ENCODE measurements around the gene NRG3. TPM values are rescaled to one million over a fixed set of nuclear protein-coding genes. Genes with fewer than 3 reads are reported as not detected.

The NRG3 gene
- total RNA-seq, 2 donors from 2014 or later = 0.97 TPM; not detected in 1

DNA sequence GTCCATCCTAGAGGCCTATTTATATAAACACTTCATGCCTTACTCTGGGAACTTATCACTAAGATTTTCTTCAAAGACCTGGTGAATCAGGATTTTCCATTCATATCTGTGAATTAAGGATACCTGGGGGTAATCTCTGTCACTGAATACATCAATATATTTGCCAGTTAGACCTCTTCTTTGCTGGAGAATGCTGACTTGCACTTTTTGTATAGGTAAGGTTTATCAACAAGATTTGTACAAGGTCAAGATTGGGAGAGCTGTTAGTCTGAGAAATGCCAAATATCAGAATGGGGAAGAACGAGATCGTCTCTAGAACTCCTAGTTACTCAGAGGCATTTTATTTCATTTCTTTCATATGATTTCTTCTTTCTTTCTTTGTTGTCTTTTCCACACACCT is 1060.0 kb downstream of the NRG3 start:
- Histone ChIP-seq H3K27ac (no peak overlapping the region), H3K36me3 (no peaks in the 10 kb centered on the region), H3K9me3 (no peaks in the 10 kb centered on the region), H3K4me1 (replicated peaks) (no peaks in the 10 kb centered on the region), H3K4me3 (no peak overlapping the region), H3K27me3 (replicated peaks; ENCODE audit: insufficient read depth) (no peaks in the 10 kb centered on the region)
- TF ChIP-seq POLR2AphosphoS5 (IDR thresholded peaks at IDR 0.05) (no peak), POLR2A (IDR thresholded peaks at IDR 0.05) (no peak)
- TF ChIP-seq, protein P1, sequence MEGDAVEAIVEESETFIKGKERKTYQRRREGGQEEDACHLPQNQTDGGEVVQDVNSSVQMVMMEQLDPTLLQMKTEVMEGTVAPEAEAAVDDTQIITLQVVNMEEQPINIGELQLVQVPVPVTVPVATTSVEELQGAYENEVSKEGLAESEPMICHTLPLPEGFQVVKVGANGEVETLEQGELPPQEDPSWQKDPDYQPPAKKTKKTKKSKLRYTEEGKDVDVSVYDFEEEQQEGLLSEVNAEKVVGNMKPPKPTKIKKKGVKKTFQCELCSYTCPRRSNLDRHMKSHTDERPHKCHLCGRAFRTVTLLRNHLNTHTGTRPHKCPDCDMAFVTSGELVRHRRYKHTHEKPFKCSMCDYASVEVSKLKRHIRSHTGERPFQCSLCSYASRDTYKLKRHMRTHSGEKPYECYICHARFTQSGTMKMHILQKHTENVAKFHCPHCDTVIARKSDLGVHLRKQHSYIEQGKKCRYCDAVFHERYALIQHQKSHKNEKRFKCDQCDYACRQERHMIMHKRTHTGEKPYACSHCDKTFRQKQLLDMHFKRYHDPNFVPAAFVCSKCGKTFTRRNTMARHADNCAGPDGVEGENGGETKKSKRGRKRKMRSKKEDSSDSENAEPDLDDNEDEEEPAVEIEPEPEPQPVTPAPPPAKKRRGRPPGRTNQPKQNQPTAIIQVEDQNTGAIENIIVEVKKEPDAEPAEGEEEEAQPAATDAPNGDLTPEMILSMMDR (IDR thresholded peaks at IDR 0.05) = no peak
- intact Hi-C loops (cut with DNase I) = no loop called here
- 88% methylated on average over 2 of the region's 2 CpGs for WGBS
- no peak for DNase-seq (ENCODE audit: low spot score)

DNA sequence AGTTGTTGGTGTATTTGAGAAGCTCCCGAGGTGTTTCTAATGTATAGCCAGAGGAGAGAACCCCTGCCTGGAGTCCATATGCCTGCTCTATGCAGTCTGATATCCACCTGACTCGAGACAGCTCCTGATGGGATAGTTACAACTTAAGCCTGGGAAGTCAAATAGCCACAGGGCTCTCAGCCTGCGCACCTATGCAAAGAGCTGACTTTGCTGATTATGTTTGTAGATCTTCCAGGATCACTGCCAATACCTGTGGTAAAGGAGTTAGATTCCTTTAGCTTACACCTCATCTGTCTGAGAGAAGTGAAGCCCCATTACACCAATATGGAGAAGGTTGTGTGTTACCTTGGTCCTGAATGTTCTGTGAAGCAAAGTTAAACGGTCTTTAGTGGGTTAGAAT is 1063.3 kb downstream of the NRG3 start:
- no peaks in the 10 kb centered on the region for H3K27me3 ChIP-seq (replicated peaks; ENCODE audit: insufficient read depth)
- no peak overlapping the region for H3K4me3 ChIP-seq
- H3K4me1 ChIP-seq (replicated peaks) = no peaks in the 10 kb centered on the region
- no peaks in the 10 kb centered on the region for H3K36me3 ChIP-seq
- DNase-seq (ENCODE audit: low spot score) = no peak
- no peak overlapping the region for H3K27ac ChIP-seq
- TF ChIP-seq POLR2AphosphoS5 (IDR thresholded peaks at IDR 0.05) (no peak), POLR2A (IDR thresholded peaks at IDR 0.05) (no peak)
- TF ChIP-seq, protein P1 (IDR thresholded peaks at IDR 0.05) = no peak
- H3K9me3 ChIP-seq = no peaks in the 10 kb centered on the region
- WGBS = 60% methylated on average over 4 of the region's 4 CpGs
- intact Hi-C loops (cut with DNase I) = no loop called here

- no peak overlapping the region for H3K27ac ChIP-seq
- H3K9me3 ChIP-seq = no peaks in the 10 kb centered on the region
- intact Hi-C loops (cut with DNase I) = no loop called here
- no peaks in the 10 kb centered on the region for H3K4me1 ChIP-seq (replicated peaks)
- no peak for TF ChIP-seq POLR2A (IDR thresholded peaks at IDR 0.05)
- no peak for TF ChIP-seq POLR2AphosphoS5 (IDR thresholded peaks at IDR 0.05)
- TF ChIP-seq, protein P1 (IDR thresholded peaks at IDR 0.05) = no peak
- no peak overlapping the region for H3K4me3 ChIP-seq
- DNase-seq (ENCODE audit: low spot score) = no peak
- WGBS = 63% methylated on average over 3 of the region's 3 CpGs
- H3K27me3 ChIP-seq (replicated peaks; ENCODE audit: insufficient read depth) = no peaks in the 10 kb centered on the region
- H3K36me3 ChIP-seq = no peaks in the 10 kb centered on the region
Observed at GRCh38 chr10:82942286-82943099, 1067.5 kb downstream of the NRG3 start.

DNA sequence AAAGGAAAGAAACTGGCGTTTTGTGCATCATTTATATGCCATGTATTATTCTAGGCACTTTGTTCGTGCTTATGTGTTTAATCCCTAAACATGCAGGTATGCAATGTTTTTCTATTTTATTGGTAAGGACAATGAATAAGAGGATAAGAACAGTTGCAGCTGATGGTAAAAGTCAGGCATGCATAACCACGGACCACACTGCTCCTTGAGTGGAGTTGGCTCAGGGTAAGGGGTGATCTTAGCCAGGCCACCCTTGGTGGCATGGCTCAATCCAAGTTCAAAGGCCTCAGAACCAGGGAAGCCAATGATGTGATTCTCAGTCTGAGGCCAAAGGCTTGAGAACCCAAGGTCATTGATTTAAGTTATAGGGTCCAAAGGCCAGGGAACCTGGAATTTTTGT is 1068.1 kb downstream of the NRG3 start:
- H3K4me3 ChIP-seq = no peak overlapping the region
- H3K4me1 ChIP-seq (replicated peaks) = no peaks in the 10 kb centered on the region
- intact Hi-C loops (cut with DNase I) = no loop called here
- WGBS = 30% methylated on average over 3 of the region's 3 CpGs
- H3K36me3 ChIP-seq = no peaks in the 10 kb centered on the region
- no peak for DNase-seq (ENCODE audit: low spot score)
- H3K9me3 ChIP-seq = no peaks in the 10 kb centered on the region
- H3K27me3 ChIP-seq (replicated peaks; ENCODE audit: insufficient read depth) = no peaks in the 10 kb centered on the region
- TF ChIP-seq POLR2AphosphoS5 (IDR thresholded peaks at IDR 0.05) (no peak), POLR2A (IDR thresholded peaks at IDR 0.05) (no peak)
- TF ChIP-seq, protein P1 (IDR thresholded peaks at IDR 0.05) = no peak
- no peak overlapping the region for H3K27ac ChIP-seq

All from prostate gland (tissue), 2 donors.